GM12873 (cell line): ENCODE measurements around the gene ISM1.

Source experiments
- TF ChIP-seq, protein P1 (sequence below): IDR thresholded peaks from 2 replicates; pipeline ENCODE4 v1.5.1; 2012; ENCODE audit warnings: low read depth, mild to moderate bottlenecking, moderate library complexity, low read length, control low read depth; ENCODE audit not compliant: insufficient read depth; ENCODE audit errors: missing control alignments

Gene ISM1

DNA sequence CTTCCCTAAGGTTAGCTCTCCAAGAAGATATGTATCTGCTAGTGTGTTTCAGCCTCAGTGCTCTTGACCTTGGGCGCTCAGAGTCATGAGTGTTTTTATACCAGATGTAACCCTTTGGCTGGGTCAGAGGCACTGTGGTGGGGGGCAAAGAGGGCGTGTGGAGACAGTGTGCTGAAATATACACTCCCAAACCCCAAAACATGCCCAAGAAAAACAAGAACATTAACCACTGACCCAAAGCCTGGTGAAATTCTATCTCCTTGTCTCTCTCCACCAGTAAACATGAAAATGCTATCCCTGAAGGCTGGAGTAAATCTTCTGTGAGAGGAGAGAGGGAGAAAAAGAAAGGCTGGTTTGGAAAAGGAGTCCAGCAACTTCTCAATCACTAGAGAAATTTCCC, 47.9 kb downstream of the ISM1 start:
- TF ChIP-seq, protein P1, sequence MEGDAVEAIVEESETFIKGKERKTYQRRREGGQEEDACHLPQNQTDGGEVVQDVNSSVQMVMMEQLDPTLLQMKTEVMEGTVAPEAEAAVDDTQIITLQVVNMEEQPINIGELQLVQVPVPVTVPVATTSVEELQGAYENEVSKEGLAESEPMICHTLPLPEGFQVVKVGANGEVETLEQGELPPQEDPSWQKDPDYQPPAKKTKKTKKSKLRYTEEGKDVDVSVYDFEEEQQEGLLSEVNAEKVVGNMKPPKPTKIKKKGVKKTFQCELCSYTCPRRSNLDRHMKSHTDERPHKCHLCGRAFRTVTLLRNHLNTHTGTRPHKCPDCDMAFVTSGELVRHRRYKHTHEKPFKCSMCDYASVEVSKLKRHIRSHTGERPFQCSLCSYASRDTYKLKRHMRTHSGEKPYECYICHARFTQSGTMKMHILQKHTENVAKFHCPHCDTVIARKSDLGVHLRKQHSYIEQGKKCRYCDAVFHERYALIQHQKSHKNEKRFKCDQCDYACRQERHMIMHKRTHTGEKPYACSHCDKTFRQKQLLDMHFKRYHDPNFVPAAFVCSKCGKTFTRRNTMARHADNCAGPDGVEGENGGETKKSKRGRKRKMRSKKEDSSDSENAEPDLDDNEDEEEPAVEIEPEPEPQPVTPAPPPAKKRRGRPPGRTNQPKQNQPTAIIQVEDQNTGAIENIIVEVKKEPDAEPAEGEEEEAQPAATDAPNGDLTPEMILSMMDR, result no peak

DNA sequence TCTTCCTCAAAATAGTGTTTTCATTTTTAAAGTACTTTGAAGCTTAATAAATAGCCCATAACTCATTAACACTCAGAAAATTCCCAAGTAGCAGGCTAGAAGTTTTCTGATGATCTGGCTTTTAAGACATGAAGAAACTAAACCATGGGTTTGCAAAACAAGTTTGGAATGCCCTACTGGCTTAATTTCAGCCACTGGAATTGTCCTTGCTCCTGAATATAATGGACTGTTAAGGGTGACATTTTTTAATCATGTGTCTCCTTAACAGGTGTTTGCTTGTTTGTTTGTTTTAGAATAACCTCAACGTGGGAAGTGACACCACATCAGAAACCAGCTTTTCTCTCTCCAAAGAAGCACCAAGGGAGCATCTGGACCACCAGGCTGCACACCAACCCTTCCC, 49.1 kb downstream of the ISM1 start:
- TF ChIP-seq, protein P1, result no peak

DNA sequence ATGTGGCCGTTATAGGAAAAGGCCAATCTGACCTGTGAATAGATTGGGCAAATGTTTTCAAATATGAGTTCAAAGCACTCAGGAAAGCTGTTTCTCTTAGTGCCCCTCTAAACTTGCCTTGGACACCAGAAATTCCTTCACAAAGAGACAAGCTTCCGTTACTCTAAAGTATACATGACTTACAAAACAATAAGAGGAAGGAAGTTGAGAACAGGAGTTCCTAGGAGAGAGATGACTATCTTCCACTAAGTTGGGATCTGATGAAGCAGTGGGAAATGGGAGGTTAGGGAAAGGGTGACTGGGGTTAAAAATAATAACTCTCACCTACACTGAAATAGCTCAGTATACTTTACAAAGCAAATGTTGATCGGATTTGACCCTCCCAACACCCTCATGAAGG, 50.0 kb downstream of the ISM1 start:
- TF ChIP-seq, protein P1, result no peak

GRCh38 chr20:13271977-13272975, 51.2 kb downstream of the ISM1 start:
- TF ChIP-seq, protein P1, result no peak

GRCh38 chr20:13274275-13274861, 53.3 kb downstream of the ISM1 start:
- TF ChIP-seq, protein P1, result no peak

GRCh38 chr20:13276945-13277541, 56.0 kb downstream of the ISM1 start:
- TF ChIP-seq, protein P1, result no peak
